Chondrocyte (in vitro differentiated cells): ENCODE measurements around the gene ZNF816. TPM values are rescaled to one million over a fixed set of nuclear protein-coding genes. Genes with fewer than 3 reads are reported as not detected.
"Not testable (repeated sequence)": the region's sequence is repeated elsewhere in the genome, so short reads cannot be mapped to it uniquely, and the experiment has no call there.

Source experiments
- DNase-seq: peaks from one replicate; pipeline ENCODE4 v3.0.0; 2021; ENCODE audit warnings: mixed read lengths, low spot score
- H3K27ac Mint-ChIP-seq: one replicate; pipeline ENCODE4 v1.8.0; 2021; ENCODE audit warnings: mild to moderate bottlenecking, moderate library complexity, mixed read lengths; ENCODE audit not compliant: unreplicated experiment
- H3K27me3 Mint-ChIP-seq: 2 replicates; pipeline ENCODE4 v1.8.0; 2021; ENCODE audit warnings: low read depth, mixed read lengths
- H3K36me3 Mint-ChIP-seq: 2 replicates; pipeline ENCODE4 v1.8.0; 2021; ENCODE audit warnings: low read depth, mixed read lengths
- H3K4me1 Mint-ChIP-seq: 2 replicates; pipeline ENCODE4 v1.8.0; 2021; ENCODE audit warnings: low read depth, mild to moderate bottlenecking, mixed read lengths
- H3K4me3 Mint-ChIP-seq: one replicate; pipeline ENCODE4 v1.8.0; 2021; ENCODE audit warnings: mild to moderate bottlenecking, moderate library complexity, mixed read lengths; ENCODE audit not compliant: unreplicated experiment
- H3K9me3 Mint-ChIP-seq: 2 replicates; pipeline ENCODE4 v1.8.0; 2021; ENCODE audit warnings: low read depth, mixed read lengths
- CTCF ChIP-seq: fragments of 200-600 bp; sonication (generic); IDR thresholded peaks from 2 replicates; pipeline ENCODE4 v1.5.0; 2021; ENCODE audit warnings: antibody characterized with exemption, mild to moderate bottlenecking, moderate library complexity
- total RNA-seq: library from RNA; stranded (reverse); gene quantifications from 3 replicates; pipeline ENCODE4 v1.2.1, GENCODE V29; 2021

The ZNF816 gene
- total RNA-seq, 1 donor from 2014 or later: 8.2 TPM

- TF ChIP-seq CTCF: no peak
- no peak overlapping the region for H3K27ac Mint-ChIP-seq
Observed at GRCh38 chr19:52946322-52947310, 16.1 kb downstream of the ZNF816 start.

GRCh38 chr19:52945652-52946321 is 16.9 kb downstream of the ZNF816 start:
- no peak overlapping the region for H3K27ac Mint-ChIP-seq
- H3K27me3 Mint-ChIP-seq: no peaks in the 10 kb centered on the region
- H3K9me3 Mint-ChIP-seq: peaks cover 32% of the 10 kb centered on the region
- peaks cover 18% of the 10 kb centered on the region for H3K36me3 Mint-ChIP-seq
- peaks cover 16% of the 10 kb centered on the region for H3K4me1 Mint-ChIP-seq
- TF ChIP-seq CTCF: no peak
- H3K4me3 Mint-ChIP-seq: no peak overlapping the region
- no peak for DNase-seq

More at GRCh38 chr19:52946322-52947310, 16.1 kb downstream of the ZNF816 start:
- Mint-ChIP-seq H3K9me3 (peaks cover 40% of the 10 kb centered on the region), H3K4me1 (peaks cover 11% of the 10 kb centered on the region), H3K4me3 (no peak overlapping the region), H3K36me3 (peaks cover 26% of the 10 kb centered on the region), H3K27me3 (no peaks in the 10 kb centered on the region)
- DNase-seq: no peak

- H3K27ac Mint-ChIP-seq: peak overlapping the region; percentile 61
- H3K9me3 Mint-ChIP-seq: peaks cover 23% of the 10 kb centered on the region
- not testable (repeated sequence) for H3K36me3 Mint-ChIP-seq, DNase-seq, H3K27me3 Mint-ChIP-seq, H3K4me3 Mint-ChIP-seq
- H3K4me1 Mint-ChIP-seq: peaks cover 16% of the 10 kb centered on the region
Observed at GRCh38 chr19:52944703-52945493, 17.8 kb downstream of the ZNF816 start.

- no peak for TF ChIP-seq CTCF
- H3K4me1 Mint-ChIP-seq: peaks cover 16% of the 10 kb centered on the region
- no peak overlapping the region for H3K4me3 Mint-ChIP-seq
- DNase-seq: no peak
- peaks cover 2% of the 10 kb centered on the region for H3K36me3 Mint-ChIP-seq
- peaks cover 17% of the 10 kb centered on the region for H3K9me3 Mint-ChIP-seq
- H3K27me3 Mint-ChIP-seq: no peaks in the 10 kb centered on the region
- peak overlapping the region; percentile 71 for H3K27ac Mint-ChIP-seq
Observed at GRCh38 chr19:52943884-52944643, 18.6 kb downstream of the ZNF816 start.

- TF ChIP-seq CTCF: no peak
- peaks cover 2% of the 10 kb centered on the region for H3K36me3 Mint-ChIP-seq
- no peak for DNase-seq
- H3K4me3 Mint-ChIP-seq: peak overlapping the region; percentile 84
- peak overlapping the region; percentile 94 for H3K27ac Mint-ChIP-seq
- H3K27me3 Mint-ChIP-seq: no peaks in the 10 kb centered on the region
- H3K9me3 Mint-ChIP-seq: peaks cover 17% of the 10 kb centered on the region
- H3K4me1 Mint-ChIP-seq: peaks cover 16% of the 10 kb centered on the region
Observed at GRCh38 chr19:52943134-52943883, 19.4 kb downstream of the ZNF816 start.
